Epithelial cell of prostate (primary cell): ENCODE results near the gene CACNA2D1.

Experiments
- DNase-seq: peaks from one replicate; pipeline ENCODE4 v3.0.0-alpha.2; 2011; ENCODE audit warnings: low read depth, low spot score
- H3K27ac ChIP-seq: fragments of 450-650 bp; 2 replicates; pipeline ENCODE4 v1.5.1; 2017; ENCODE audit warnings: mild to moderate bottlenecking

The CACNA2D1 gene

DNA sequence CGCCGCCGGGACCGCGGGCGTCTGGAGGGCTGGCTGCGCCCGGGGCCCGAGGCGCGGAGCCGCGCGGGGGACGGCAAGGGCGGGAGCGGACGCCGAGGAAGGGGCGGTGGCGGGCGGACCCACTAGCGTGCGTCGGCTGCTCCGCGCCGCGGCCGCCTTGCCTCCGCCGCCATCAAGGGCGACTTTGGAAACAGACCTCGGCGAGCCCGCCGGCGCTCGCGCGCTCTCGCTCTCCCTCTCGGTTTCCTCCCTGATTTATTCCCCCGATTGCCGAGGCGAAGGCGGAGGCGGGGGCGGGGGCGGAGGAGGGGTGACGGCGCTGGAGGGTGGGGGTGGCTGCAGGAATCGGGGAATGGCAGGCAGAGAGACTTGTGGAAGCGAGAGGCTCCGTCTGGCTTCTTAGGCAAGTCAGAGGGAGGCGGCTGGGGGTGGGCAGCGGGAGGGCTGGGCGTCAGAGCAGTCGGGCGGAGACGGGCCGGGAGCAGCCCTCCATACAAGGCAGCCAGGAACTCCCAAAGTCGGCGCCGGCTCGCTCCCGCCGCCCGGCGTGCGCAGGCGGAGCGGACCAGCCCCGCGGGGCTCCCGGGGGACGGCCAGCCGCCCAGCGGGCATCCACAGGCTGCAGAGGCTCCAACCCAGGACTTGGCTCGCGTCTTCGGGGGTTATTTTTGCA lies at the start of gene CACNA2D1:
CACNA2D1 (minus strand) TSS at position 231 of the 673 bp plus-strand sequence.
- DNase-seq = no peak
- no peak within 1 kb of the TSS for H3K27ac ChIP-seq

DNA sequence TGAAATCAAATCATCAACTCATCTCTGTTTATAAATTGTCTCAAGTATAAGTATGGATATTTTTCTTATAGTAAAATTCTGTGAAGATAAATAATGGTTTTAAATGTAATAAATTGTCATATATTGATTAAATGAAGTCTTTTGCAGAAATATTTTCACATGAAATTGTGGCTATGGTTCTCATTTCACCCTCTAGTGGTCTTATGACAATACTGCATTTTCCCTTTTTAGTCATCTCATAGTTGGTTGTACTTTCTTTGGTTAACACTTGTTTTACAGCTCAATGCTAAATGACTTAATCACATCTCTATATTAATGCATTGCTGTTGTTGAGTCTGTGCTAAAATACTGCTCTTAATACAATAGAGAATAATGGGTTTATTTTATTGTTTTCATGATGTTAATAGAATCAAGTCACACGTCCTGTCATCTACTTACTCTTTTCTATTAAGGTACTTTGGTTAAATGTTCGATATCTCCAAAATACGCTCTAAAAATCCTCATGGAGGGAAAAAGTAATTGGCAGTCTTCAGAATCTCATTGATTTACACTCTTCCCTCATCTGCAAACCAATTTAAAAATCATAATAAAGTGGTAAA lies 38.0 kb upstream of the CACNA2D1 start:
- no peak for DNase-seq
- H3K27ac ChIP-seq = no peak overlapping the region

DNA sequence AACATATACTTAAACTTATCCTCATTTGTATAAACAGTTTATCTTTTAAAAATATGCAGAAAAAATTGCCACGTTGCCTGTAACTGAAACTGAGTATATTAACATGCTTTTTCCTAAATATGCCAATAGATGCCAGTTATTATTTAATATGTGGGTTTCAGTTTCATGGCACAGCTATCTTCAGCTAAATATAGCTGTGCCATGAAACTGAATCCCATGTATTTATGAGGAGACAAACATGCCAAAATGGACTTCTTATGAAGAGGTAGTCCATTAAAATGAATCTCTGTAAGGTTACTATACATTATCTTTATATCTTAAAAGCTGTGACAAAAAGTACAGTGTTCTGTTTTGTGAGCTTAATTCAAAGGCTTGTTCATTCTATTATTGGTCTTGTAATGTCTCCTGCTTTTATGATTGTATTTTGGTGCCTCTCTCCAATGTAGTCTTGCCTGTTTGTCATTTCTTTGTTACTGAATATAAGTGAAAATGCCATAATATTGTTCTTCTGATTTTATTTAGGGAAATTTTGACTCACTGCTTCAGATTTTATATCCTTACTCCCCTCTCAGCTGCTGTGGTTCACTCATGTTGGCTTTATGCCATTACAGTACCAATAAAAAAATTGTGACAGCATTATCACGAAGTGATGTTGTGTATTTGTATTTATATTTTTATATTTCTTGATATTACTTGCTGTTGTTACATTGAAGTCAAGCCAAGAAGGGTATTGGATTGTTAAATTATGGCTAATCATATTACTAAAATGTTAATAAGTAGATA lies 34.3 kb upstream of the CACNA2D1 start:
- no peak for DNase-seq
- H3K27ac ChIP-seq = no peak overlapping the region

DNA sequence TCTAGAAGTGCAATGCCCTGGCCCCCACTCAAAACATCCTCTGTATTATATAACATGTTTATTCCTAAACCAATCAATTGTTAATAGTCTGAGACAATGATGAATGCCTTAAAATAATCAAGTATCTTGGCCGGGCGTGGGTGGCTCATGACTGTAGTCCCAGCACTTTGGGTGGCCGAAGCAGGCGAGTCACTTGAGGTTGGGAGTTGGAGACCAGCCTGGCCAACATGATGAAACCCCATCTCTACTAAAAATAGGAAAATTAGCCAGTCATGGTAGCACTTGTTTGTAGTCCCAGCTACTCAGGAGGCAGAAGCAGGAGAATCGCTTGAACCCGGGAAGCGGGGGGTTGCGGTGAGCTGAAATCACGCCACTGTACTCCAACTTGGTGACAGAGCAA lies 29.4 kb upstream of the CACNA2D1 start:
- no peak overlapping the region for H3K27ac ChIP-seq
- no peak for DNase-seq

DNA sequence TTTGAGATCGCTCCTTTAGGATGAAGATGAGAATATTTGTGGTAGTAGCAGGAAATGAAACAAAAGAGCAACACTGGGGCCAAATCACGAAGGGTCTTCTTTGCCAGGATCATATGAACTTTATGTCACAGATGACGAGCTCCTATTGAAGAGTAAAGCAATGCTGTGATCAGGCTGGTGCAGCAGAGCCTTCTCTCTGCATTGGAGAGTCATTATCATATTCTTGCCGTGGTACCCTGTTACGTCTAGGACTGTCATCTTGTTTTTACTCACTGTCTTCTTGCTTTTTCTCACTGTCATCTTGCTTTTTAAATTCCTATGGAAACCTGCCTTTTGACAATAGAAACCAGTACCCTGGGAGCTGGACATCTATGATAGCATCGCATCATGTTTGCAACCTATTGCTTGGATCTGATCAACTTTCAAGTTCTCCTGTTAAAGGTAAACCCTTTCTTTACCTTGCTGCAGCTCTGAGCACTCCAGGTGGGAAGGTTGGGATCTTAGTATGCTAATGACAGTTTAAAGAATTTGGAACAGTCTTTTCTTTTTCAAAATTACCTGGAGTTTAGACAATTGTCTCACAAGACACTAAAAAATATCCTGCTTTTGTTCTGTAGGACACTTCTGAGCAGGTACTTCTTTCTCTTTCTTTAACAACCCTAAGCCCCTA lies 27.9 kb upstream of the CACNA2D1 start:
- H3K27ac ChIP-seq = no peak overlapping the region
- no peak for DNase-seq

DNA sequence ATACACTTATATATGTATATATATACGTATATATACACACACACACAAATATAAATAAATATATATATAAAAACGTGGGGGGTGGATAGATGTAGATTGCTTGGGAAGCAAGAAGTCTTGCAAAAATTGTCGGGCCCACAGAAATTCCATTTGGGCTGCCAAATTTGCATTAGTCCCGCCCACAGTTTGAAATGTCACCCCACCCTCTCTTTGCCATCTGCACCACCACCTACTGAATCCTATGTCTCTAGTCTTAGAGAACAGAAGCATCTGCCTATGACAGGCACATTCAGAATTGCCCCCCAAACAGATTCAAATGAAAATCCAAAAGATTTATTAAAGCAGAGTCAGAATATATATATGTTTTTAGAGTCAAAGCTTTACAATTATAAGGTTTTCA lies 25.6 kb upstream of the CACNA2D1 start:
- no peak overlapping the region for H3K27ac ChIP-seq
- DNase-seq = no peak

DNA sequence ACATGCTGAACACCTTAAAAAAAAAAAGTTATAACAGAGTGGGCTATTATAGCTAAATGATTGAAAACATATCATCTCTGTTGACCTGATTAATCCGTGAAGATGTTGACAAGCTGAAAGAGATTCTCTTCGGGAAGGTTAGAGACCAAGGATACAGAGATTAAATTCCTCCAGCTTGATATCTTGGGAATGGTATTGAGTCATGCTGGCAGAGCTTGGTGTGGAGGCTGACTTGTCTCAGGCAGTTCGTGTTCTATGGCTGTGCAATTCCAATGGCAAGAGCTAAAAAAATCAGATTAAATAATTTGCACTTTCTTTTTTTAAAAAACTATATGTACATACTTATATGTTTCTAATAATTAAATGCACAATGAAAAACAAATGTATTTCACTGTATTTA lies 24.9 kb upstream of the CACNA2D1 start:
- no peak for DNase-seq
- no peak overlapping the region for H3K27ac ChIP-seq

DNA sequence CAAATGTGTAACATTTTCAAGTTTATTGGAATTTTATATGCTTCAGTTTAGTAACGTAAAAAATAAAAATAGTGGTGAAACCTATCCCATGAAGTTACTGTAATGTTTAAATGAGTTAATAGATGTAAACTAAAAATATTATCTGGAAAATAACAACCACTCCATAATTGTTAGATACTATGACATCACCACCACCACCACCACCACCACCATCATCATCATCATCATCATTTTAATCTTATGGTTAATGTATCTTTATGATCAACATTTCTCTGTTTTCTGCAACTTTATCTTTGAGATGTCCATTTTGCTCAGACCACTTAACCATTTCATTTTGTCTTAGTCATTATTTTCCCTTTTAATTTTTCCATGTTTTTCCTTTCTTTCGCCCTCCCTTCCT lies 23.4 kb upstream of the CACNA2D1 start:
- no peak for DNase-seq
- no peak overlapping the region for H3K27ac ChIP-seq

DNA sequence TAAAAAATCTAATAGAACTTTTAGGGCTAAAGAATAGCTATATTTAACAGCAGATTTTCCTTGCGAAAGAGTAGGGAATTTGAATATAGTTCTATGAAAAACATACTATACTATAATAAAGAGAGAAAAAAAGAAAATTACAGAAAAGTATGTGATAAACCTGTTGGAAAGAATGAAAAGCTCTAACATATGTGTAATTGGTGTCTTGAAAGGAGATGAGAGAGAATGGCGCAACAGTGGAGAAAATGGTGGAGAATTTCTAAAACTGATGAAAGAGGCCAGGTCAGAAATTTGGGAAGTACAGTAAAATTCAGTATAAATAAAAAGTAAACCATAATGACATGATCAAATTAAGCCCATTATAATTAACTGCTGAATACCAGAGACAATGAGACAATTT lies 20.8 kb upstream of the CACNA2D1 start:
- DNase-seq = no peak
- H3K27ac ChIP-seq = no peak overlapping the region

DNA sequence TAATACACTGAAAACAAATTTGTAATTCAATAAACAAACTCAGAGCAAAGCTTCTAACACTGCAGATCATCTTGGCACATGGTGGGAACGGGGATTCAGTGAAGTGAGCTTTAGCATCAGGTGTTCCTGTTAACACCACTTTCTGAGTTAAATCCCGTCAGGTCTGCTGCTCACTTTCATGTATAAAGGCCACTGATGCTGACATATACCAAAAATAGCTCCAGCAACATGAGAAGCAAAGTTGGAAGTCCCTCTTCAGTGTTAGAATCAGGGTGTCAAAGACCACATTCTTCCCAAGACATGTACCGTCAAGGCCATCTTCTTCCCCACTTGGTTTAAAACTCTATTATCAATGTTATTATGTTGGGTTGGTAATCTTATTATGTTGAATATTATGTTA lies 11.7 kb upstream of the CACNA2D1 start:
- no peak overlapping the region for H3K27ac ChIP-seq
- no peak for DNase-seq

DNA sequence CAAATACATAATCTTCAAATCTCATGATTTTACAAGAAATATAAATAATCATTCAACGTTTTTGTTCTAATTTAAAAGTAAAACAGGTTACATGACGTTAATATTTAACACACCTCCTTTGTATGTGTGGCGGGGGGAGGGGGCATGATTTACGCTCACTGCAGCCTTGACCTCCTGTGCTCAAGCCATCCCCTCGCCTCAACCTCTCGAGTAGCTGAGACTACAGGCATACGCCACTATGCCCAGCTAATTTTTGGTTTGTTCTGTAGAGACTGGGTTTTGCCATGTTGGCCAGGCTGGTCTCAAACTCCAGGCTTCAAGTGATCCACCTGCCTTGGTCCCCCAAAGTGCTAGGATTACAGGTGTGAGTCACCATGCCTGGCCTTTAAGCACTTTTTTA lies 7.2 kb upstream of the CACNA2D1 start:
- no peak for DNase-seq
- no peak overlapping the region for H3K27ac ChIP-seq

DNA sequence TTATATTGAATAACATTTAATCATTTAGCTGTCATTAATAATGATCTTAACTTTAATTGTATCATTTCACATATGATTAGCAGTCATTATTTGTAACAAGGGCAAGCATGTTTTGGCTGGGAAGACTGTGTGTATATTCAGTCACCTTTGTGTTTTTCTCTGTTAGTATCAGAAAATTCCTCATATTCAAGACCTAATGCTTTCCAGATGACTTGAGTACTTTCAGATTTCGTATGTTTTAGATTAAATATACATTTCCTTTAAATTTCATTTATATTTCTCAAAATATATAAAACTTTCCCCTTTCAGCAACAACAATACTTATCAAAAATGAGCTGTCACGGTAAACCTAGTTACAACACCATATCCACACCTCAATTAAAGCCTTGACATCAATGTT lies 6.3 kb upstream of the CACNA2D1 start:
- no peak for DNase-seq
- no peak overlapping the region for H3K27ac ChIP-seq

DNA sequence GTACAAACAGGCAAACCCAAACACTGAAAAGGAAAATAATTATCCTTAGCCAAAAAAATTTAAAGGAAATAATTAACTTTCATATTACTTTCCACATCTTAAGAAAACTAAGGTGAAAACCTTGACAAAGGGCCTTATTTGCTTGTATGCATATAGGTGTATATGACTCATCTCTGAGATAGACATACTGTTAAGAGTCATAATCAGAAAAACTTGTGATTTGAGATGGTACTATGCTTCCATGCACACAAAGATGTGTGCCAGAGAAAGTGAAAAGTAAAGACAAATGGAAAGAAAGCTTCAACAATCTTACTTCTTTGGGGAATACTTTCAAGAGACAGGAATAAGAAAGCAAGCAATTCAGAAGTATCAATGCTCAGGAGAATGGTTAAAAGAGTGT lies 3.3 kb upstream of the CACNA2D1 start:
- H3K27ac ChIP-seq = no peak overlapping the region
- no peak for DNase-seq

DNA sequence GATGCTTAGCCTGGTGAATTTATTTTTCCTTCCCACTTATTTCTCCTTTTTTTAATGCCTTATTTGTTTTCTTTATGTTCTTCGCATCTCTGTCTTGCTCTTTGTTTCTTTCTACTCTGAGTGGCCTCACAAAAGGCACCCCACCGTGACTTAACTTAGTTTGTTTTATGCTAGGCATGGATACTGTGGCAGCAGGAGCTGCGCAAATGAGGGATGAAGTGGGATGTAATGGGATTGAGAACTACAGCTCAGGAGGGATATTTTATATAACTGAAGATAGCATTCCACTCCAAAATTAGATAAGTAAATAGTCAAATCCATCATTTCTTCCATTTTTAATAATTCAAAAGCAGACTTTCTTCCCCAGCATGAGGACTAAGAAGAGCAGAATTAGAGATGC lies 1.7 kb upstream of the CACNA2D1 start:
- no peak for DNase-seq
- H3K27ac ChIP-seq = no peak overlapping the region

DNA sequence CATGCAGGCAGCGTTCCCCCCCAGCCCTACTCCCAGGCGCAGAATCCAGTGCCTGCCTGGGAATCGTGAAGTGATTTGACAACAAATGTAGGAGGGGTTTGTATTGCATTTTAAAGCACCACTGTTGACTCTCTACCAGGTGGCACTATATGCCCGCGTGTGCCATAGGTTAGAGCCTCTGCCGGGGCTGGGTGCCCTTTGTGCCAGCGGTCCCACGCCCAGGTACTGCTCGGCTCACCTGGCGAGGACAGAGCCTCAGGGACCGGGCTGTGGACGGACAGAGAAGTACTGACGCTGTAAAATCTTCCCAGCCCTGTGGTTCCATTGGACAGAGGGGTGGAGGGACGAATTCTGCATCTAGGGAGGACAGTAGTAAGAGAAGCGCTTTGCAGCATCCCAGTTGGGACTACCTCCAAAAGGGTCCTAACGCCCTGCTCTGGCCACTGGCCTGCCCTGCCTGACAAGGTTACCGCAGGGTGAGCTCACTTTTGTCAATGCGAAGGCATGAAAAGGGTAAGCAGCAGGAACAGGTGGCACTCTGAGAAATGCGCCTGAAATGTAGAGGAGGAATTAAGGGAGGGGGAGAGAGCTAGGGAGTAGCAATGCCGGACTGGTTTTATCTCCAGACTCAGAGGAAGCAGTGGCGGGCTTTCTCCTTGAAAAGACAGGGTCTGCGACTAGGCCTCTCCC lies 788 bp upstream of the CACNA2D1 start:
- H3K27ac ChIP-seq = no peak overlapping the region

DNA sequence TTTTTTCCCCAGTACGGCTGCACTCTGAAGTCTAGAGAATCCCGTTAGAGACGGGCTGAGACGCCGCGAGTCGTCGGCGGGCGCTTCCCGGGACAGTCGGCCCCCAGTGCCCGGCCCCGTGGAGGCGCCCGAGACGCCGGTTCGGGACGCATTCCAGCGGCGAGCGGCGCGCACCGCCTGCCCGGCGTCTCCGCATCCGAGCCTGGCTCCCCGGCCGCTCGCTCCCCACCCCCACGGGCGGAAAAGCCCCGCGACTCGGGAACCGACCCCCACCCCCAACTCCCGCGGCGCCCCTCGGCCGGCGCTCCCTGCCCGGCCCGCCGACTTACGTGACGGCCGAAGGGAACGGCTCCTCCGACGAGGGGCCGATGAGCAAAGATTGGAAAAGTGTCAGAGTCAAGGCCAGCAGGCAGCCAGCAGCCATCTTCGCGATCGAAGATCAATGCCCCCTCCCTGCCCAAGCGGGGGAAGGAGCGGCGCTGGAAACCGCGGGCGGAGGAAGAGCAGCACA lies 486 bp downstream of the CACNA2D1 start:
- H3K27ac ChIP-seq = no peak overlapping the region
- DNase-seq = no peak

More for the DNA sequence above, 788 bp upstream of the CACNA2D1 start:
- no peak for DNase-seq

DNA sequence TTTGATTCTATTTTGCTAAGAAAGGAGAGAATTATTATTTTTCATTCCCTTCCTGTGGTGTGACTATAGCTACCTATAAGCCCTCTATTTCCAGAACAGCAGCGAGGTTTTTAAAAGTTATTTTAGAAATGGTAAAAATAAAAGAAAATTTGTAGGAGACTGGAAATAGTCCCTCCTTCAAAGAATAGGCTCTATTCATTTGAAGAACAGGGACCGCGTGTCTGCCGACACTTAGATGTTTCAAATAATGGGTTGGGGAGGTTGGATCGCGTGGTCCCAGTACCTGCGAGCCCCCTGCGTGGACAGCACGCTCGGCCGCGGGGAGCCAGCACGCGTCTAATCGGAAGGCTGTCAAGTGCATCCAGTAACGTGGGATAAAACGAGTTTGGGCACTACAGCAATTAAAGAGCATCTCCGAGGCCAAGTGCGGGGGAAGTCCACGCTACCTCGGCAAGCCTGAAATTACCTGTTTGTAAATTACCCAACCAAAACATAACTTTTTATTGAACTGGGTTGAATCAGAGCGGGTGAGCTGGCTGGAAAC lies 1.0 kb downstream of the CACNA2D1 start:
- no peak for DNase-seq
- H3K27ac ChIP-seq = no peak overlapping the region

DNA sequence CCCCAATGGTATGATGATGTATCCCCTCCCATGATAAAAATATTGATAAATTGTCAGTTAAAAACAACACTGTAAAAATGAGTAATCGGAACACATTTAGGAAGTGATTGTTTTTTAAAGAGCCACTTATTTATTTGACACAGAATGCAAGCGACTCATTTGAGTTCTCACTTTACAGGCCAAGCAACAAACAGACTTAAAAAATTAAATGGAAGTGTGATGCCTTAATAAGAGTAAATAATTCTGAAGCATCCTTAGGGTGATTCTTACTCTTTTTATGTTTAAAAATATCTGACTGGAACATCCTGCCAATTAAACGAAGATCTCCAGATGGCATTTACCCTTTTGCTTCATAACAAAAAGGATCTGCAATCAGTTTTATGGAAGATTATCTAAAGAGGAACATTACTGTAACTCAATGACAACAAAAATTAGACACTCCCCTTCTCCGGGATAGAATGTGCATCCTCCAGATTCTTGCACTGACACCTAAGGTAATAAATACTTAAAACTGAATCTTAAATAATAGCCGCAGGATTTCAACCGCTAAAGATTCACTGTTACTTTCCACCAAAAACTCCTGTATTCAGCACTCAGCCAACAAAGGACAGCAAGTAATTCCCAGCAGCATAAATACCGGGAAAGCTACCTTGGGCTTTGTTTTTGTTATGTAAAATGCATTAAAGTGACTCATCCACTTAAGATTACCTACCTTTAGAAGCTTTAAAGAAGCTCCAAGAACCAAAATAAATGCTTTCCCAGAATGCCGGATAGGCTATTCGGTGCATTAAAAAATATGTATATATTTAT lies 1.7 kb downstream of the CACNA2D1 start:
- DNase-seq = no peak
- H3K27ac ChIP-seq = no peak overlapping the region

DNA sequence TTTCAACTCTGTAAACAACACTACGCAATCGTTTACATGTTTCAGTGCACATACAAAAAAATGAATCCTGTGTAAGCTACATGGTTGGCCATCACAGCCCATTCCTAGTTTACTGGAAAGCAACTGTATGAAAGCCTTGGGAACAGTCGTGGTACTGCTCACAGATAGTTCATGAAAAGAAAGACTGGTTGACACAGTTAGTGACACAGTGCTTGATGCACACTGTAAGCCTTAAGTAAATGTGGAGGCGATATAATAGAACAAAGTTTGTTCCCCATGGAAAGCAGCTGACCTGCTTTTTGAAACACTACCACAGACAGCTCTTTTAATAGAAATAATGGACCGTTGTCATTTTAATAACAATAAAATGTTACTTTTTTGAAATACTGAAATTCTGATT lies 5.1 kb downstream of the CACNA2D1 start:
- H3K27ac ChIP-seq = no peak overlapping the region
- no peak for DNase-seq
